KOPT-K1 (cell line): ENCODE measurements around the gene TMIE.

Experiments used
- H3K27ac ChIP-seq: fragments of 200-600 bp; sonication (generic); 2 replicates; pipeline ENCODE4 v1.5.1; 2016; ENCODE audit warnings: antibody characterized with exemption, mild to moderate bottlenecking, low read depth, low read length; ENCODE audit not compliant: poor library complexity, severe bottlenecking
- H3K36me3 ChIP-seq: fragments of 200-600 bp; sonication (generic); 2 replicates; pipeline ENCODE4 v1.5.1; 2017; ENCODE audit warnings: antibody characterized with exemption, mild to moderate bottlenecking, low read length, moderate library complexity; ENCODE audit not compliant: insufficient read depth
- H3K9me3 ChIP-seq: fragments of 200-600 bp; sonication (generic); 2 replicates; pipeline ENCODE4 v1.5.1; 2017; ENCODE audit warnings: antibody characterized with exemption, low read length, mild to moderate bottlenecking; ENCODE audit not compliant: insufficient read depth, poor library complexity, severe bottlenecking

Gene TMIE

DNA sequence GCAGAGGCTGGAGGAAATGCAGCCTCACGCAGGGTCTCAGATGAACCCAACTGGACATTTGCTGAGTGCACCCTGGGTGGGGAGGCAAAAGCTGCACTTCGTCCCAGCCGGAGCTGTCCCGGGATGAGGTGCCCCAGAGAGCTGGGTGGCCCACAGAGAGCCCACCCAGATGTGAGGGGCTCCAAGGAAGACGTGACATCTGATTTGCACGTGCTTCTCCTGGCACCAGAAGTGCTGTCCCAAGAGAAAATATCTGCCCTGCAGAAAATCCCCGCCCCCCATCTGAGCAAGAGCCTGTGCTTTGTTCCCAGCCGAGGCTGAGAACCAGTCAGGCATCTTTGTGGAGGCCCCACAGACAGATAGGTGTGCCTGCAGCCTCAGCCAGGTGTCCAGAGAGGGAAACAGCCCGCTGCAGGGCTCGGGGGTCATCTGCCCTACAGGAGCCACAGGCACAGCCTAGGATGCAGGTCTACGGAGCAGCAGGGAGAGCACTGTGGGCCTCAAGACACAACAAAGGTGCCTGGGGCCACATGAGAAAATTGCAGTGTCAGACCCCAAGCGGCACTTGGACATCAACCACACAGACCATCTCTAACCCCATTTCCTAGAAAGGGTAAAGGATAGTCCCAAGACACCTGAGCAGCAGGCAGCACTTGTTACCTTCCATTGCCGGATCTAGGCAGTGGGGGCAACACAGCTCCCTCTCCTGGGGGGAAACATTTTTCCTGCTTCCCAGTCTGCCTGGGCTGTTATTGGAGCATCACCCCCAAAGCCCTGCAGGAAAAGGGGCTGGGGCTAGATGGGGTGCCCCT is 5.8 kb downstream of the TMIE start:
- no peak overlapping the region for H3K27ac ChIP-seq
- no peaks in the 10 kb centered on the region for H3K9me3 ChIP-seq
- H3K36me3 ChIP-seq: no peaks in the 10 kb centered on the region

DNA sequence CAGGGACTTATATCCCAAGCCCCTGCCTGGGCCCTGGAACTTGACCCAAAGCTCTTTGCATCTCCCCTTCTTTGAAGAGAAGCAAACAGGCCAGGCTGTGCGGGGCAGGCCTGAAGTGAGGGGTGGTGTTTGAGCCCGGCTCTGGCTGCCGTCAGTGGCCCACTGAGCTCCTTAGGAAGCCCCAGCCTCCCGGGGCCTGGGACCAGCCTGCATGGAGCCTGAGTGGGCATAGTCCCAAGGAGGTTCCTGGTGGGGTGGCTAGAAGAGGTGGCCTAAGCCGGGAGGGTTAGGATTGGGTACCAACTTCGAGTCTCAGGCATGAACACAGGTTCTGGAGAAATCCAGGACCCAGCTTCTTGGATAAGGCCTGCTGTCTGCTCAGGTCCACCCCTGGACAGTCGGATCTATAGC is 6.4 kb downstream of the TMIE start:
- Histone ChIP-seq H3K9me3 (no peaks in the 10 kb centered on the region), H3K27ac (no peak overlapping the region), H3K36me3 (no peaks in the 10 kb centered on the region)

DNA sequence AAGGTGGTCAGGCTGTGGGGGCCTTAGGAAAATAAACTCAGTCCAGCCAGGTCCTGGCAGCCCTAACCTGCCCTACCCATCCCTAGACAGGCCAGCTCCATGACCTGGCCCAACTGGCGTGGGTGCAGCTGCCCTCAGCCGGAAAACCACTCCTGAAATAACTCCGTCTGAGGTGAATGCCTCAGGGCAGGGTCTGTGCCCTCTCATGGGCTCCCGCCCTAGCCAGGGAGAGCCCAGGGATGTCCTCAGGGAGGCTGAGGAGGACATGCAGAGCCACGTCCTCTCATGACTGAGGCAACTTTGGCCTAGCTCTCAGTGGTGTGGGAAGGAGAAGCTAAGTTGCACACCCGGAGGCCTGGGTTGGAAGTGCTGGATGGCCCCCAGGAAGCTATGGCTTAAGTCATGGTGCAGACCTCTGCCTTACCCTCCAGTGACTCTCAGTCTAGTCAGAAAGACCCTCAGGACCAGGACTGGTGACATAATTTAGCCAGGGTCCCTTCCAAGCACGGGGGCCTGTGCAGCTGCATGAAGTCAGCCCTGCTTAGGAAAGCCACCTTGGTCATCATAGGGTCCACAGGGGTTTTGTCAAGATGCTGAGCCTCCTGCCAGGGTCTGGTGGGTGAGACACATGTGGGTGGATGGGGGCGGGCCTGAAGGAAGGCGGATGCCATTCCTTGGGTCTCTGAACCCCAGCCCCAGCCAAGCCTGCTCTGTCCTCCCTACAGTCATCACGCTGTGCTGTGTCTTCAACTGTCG is 7.4 kb downstream of the TMIE start:
- H3K36me3 ChIP-seq: no peaks in the 10 kb centered on the region
- no peak overlapping the region for H3K27ac ChIP-seq
- no peaks in the 10 kb centered on the region for H3K9me3 ChIP-seq

DNA sequence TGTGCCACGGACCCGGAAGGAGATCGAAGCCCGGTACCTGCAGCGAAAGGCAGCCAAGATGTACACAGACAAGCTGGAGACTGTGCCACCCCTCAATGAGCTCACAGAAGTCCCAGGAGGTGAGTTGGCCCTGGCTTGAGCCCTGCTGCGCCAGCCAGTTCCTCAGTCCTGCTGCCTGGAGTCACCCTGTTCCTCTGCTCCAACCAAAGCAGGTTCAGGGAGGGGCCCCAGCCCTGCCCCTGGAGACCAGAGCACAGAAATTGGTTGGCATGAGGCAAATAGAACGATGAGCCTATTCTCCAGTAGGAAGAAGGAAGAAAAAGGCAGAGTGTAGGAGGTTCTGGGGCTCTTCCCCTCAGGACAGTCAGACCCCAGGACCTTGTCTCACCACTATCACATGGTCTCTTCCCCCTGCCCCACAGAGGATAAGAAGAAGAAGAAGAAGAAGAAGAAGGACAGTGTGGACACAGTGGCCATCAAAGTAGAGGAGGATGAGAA is 8.0 kb downstream of the TMIE start:
- Histone ChIP-seq H3K27ac (no peak overlapping the region), H3K36me3 (no peaks in the 10 kb centered on the region), H3K9me3 (no peaks in the 10 kb centered on the region)

DNA sequence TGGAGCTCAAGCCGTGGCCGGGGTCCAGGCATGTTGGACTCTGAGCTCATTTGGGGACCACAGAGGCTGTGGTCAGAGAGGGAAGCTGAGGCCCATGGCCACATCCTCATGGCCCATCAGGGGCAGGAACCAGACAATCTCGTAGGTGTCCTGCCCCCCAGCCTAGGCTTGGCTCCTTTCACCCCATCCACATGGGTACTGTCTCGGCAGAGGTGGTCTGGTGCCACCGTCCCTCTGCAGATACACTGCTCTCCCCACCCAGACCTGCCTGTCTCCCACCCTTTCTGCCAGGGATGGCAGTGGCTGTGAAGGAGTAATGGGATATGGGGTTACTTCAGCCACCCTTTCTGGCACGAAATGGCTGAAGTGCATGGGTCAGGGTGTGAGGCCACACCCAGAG is 8.5 kb downstream of the TMIE start:
- Histone ChIP-seq H3K27ac (no peak overlapping the region), H3K9me3 (no peaks in the 10 kb centered on the region)

DNA sequence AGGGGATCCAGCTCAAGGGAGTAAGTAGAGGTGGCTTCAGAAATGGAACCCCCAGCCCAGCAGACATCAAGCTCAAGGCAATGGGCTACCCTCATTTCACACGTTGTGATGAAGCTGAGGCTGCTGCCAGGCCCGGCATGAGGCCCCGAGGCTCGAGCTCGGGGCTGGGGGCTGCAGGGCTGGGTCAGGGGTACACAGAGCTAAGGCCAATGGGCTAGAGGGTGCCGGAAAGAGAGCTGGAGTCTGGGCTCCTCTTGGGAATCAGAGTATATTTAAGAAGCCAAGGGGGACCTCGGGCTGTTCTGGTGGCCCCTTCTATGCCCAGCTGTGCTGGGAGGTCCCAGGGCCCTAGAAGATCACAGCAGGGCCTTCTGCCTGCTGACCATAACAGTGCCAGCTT is 9.0 kb downstream of the TMIE start:
- Histone ChIP-seq H3K9me3 (no peaks in the 10 kb centered on the region), H3K36me3 (no peaks in the 10 kb centered on the region), H3K27ac (no peak overlapping the region)

More for the DNA sequence above, 8.5 kb downstream of the TMIE start:
- H3K36me3 ChIP-seq: no peaks in the 10 kb centered on the region

DNA sequence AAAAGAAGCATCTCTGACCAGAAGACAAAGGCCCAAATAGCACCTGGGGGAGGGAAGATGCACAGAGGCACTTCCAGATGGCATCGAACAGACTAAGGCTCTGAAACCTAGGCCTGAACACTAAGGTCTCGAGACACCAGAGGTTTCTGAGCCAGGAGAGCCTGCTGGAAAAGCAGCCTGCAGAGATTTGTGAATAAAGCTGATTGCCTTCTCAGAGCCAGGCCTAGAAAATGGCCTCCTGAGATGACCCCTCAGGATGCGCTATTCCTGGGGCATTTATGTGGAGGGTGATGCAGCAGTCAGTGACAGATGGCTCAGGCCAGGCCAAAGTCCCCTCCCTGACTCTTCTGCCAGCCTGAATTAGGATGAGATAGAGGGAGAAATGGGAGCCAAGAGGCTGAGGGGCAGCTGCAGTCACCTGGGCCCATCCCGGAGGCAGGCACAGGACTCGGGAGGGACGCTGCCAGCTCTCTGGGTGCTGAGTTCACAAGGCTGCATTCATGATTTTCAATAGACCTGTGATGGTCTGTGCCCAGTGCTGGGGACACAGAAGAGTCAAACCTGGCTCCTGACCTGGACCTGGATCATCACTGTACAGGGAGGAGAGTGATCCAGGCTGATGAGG is 9.6 kb downstream of the TMIE start:
- H3K36me3 ChIP-seq: no peaks in the 10 kb centered on the region
- no peak overlapping the region for H3K27ac ChIP-seq
- no peaks in the 10 kb centered on the region for H3K9me3 ChIP-seq

DNA sequence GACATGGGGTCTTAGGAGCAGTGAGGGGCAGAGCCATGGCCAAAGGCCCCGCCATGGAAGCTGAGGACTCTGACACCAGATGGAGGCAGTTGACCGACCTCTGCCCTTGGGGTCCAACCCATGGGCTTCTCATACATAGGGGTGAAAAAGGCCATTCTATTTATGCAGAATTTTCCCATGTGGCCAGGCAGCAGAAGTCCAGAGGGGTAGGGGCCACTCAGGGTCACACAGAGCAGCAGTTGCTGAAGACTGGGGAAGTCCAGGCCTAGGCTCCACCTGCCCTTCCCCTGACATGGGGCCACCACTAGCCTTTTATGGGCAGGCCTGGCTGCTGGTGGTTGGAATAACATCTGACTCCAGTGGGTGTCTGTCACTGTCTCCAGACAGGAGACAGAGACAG is 10.1 kb downstream of the TMIE start:
- Histone ChIP-seq H3K27ac (no peak overlapping the region), H3K36me3 (no peaks in the 10 kb centered on the region), H3K9me3 (no peaks in the 10 kb centered on the region)

DNA sequence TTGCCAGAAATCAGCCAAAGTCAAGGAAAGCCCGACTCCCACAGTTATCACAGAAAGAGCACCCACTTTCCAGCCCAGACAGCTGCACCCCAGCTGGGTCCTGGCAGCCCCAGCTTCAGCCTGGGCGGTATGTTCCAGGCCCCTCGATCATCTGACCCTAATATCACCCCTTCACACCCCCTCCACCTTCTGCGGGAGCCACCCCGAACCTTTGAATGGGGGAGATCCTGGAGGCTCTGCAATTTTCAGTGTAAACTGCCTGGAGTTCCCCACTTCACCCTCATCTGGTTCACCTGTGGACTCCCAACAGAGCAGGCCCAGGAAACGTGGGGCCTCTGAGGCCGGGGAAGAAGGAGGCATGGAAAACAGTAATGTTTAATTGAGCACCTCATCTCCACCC is 10.6 kb downstream of the TMIE start:
- H3K36me3 ChIP-seq: no peaks in the 10 kb centered on the region
- H3K27ac ChIP-seq: no peak overlapping the region
- H3K9me3 ChIP-seq: no peaks in the 10 kb centered on the region

DNA sequence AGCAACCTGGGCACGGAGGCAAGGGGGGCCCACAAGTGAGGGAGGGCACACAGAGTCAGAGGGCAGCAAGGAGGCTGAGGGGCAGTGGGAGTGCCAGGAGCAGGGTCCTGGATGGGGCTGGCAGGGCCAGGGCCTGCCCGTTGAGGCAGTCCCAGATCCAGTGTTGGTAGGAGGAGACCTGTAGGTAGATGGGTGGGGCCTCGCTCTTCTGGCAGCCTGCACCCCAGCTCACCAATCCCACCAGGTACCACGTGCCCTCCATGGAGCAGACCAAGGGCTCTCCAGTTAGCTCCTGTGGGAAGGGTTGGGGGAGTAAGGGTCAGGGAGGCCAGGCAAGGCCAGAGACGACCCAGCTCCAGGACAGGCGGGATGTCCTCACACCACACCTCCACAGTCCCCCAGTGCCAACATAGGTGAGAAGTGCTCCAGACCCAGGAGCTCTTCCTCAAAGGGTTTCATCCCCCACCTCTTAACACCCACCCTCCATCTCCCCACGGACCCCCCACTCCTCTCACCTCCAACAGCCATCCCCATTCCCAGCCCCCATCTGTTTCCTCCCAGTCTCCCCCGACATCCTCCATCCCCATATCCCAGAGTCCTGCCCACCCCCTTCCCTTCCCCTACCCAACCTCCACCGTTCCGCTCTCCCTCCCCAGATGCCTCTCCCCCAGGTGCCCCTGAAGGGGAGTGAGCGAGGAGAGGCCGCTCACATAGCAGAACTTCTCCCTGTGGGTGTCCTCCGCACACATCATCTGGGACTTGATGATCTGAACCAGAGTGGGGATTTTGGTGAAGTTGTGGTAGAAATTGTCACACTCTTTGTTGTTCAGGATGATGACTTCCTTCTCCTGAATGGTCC is 11.2 kb downstream of the TMIE start:
- Histone ChIP-seq H3K36me3 (no peaks in the 10 kb centered on the region), H3K9me3 (no peaks in the 10 kb centered on the region), H3K27ac (no peak overlapping the region)

DNA sequence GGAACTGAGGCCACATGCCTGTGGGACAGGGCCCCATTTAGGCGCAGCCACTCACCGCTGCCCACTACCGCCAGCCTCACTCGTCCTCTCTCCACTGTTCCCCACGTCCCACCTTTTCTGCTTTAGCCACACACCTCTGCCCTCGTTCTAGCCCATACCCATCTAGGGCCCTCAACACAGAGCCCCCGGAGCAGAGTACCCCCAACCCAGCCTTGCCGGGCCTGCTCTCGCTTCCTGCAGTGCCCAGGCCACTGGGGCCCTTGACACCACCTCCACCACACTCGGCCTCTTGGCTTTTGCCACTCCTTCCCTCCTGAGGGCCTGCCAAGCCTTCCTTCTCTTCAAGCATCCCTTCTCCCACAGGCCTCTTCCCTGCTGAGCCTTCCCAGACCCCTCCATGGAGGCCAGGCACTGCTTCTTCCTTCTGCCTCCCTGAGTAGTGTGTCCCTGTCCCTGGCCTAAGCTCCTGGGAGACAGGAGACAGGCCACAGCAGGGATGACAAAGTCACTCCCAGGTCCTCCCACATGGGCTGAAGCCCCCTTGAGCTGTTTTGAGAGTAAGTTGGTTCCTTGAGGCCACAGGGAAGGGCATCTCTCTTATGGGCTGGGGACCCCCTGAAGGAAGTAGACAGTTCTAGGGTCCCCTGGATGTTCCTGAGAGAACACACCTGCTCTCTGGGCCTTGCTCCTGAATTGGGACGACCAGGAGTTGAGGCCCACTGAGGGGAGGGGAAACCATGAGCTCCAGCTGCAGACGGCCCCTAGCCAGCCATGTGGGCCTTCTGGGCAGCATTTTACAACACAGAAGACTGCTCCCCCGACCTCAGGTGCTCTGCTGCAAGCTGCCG is 12.1 kb downstream of the TMIE start:
- no peak overlapping the region for H3K27ac ChIP-seq
- H3K9me3 ChIP-seq: no peaks in the 10 kb centered on the region
- no peaks in the 10 kb centered on the region for H3K36me3 ChIP-seq

DNA sequence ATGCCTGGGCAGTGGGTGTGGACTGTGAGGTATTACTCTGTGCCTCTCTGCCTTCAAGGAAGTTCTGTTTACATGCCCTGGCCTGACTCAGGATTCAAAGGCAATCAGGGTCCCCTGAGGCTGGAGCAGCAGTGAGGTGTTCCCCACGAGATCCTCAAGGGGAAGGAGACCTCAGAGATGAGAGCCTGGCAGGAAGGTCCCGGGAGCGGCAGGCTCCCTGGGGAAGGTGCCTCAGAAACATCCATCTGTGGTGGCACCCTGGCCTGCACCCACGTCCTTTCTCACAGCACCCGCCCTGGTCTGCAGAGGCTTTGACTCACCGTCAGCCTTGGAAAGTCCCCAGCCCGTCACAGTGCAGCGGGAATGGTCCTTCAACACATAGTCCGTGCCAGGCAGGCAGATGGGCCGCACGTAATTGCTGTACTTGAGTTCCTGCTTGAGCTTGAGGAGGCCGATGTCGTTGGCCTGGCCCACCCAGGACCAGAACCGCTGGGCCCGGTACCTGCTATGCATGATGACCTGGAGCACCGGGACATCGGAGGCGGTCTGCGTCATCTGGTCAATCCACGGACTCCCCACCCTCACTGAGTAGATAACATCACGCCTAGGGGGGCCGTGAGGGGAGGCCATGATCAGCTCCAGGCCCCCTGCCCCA is 12.8 kb downstream of the TMIE start:
- H3K27ac ChIP-seq: no peak overlapping the region
- no peaks in the 10 kb centered on the region for H3K9me3 ChIP-seq
- no peaks in the 10 kb centered on the region for H3K36me3 ChIP-seq

DNA sequence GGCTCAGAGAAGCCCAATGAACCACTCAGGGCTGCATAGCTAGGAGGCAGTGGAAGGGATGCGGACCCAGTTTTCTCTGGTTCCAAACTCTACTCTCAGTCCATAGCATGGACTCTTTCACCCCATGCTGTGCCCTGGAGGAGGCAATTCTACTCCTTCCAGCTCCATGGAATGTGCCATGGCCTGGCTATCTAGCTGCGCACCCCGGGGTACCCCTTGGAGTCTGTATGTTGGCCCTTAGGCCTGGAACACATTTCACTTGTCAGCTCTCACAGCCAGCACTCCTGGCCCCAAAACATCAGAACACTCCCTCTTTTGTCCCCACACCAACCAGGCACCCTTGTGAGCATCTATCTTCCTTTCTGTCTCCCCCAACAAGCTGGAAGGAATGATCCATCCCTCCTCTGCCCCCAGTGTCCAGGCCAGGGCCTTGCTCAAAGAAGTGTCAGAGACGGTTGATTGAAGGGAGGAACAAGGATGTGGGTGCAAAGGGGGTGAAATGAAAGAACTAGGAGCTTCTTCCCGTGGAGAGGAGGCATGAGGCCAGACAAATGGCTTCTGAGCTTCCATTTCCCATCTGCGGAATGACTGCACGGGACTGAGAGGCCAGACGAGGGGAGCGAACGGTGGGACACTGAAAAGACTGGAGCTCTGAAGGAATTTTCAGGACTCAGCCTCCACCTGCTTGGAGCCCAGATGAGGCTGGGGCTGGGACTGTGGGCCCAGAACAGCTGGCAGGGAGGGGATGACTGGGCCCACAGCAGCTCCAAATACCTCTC is 13.7 kb downstream of the TMIE start:
- no peaks in the 10 kb centered on the region for H3K9me3 ChIP-seq
- no peaks in the 10 kb centered on the region for H3K36me3 ChIP-seq
- no peak overlapping the region for H3K27ac ChIP-seq
